ENCODE data around the gene CIAPIN1.
A peak's percentile ranks its signal among the peaks of the same experiment; 100 is the strongest.

Gene CIAPIN1

DNA sequence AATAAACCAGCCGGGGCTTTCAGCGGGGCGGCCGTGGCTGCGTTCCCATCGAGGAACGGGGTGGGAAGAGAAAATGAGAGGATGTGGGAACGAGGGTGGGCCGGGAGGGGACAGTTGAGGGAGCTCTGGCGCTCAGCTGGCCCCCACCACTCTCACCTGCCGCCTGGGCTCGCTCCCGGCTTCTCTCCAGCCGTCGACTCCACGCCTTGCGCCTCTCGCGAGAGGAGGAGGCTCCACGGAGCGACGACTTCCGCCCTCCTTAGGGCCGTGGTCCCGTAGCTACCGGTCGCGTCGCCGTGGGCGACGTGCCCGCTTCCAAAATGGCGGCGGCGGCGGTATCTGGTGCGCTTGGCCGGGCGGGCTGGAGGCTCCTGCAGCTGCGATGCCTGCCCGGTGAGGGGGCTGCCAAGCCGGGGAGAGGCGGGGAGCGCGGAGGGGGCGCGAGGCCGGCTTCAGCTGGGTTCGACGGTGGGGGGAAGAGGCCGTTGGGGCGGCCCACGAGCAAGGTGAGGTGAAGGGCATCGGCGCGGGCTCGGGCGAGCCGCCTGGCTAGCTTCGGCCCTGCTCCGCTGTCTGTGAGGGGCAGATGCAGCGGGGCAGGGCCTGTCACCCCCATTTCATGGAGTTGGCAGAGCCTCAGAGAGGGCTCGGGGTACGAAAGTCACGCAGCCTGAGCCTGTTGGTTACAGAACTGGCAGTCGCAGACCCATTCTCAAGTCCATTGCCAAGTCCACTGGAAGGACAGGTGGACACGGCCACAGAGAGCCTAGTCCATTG is at the start of gene CIAPIN1, which contains the start of gene COQ9:
Gene CIAPIN1, minus strand, starts transcription at position 200 of the 777 bp plus-strand sequence. CDS start 6,457 bp downstream, outside the sequence.
Gene COQ9, plus strand, starts transcription at position 294 of the 777 bp plus-strand sequence. Its CDS starts 27 bp downstream, at position 321.
- DNase-seq (ENCODE audit: low read depth) = peak; percentile 80
- TF ChIP-seq CTCF (IDR thresholded peaks at IDR 0.05; ENCODE audit: low read depth, low read length, missing control alignments) = no peak
- in situ Hi-C loops (cut with HindIII; ENCODE audit: low sequenced_read_pairs) = no loop called here
- peak within 1 kb of the TSS; percentile 76 for H3K4me3 ChIP-seq (ENCODE audit: low read depth, low read length)

DNA sequence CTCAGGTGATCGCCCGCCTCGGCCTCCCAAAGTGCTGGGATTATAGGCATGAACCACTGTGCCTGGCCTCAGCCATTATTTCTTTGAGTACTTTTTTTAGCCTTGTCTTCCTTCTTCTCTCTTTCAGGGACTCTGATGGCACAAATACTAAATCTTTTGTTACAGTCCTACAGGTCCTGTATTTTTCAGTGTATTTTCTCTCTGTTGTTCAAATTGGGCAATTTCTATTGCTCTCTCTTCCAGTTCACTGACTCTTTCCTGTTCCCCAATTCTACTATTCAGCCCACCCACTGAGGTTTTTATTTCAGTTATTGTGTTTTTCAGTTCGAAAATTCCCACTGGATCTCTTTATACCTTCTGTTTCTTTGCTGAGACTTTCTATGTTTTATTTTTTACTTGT is 46.6 kb upstream of the CIAPIN1 start:
- in situ Hi-C loops (cut with HindIII; ENCODE audit: low sequenced_read_pairs) = no loop called here
- no peak overlapping the region for H3K4me3 ChIP-seq (ENCODE audit: low read depth, low read length)
- DNase-seq (ENCODE audit: low read depth) = no peak
- no peak for TF ChIP-seq CTCF (IDR thresholded peaks at IDR 0.05; ENCODE audit: low read depth, low read length, missing control alignments)

DNA sequence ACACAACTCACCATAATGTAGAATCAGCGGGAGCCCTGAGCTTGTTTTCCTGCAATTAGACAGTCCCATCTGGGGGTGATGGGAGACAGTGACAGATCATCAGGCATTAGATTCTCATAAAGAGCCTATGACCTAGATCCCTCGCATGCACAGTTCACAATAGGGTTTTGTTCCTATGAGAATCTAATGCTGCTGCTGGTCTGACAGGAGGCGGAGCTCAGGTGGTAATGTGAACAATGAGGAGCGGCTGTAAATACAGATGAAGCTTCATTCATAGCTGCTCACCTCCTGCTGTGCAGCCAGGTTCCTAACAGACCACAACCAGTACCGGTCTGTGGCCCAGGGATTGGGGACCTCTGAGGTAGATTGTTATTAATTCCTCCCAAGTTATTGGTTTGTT is 42.0 kb upstream of the CIAPIN1 start:
- no peak for TF ChIP-seq CTCF (IDR thresholded peaks at IDR 0.05; ENCODE audit: low read depth, low read length, missing control alignments)
- no peak for DNase-seq (ENCODE audit: low read depth)
- in situ Hi-C loops (cut with HindIII; ENCODE audit: low sequenced_read_pairs) = loop anchor here (5.0 kb wide), 1 partner anchor 38 kb away; no protein-coding TSS in a partner anchor
- H3K4me3 ChIP-seq (ENCODE audit: low read depth, low read length) = no peak overlapping the region

GRCh38 chr16:57486858-57487834 is 40.0 kb upstream of the CIAPIN1 start:
- DNase-seq (ENCODE audit: low read depth) = no peak
- in situ Hi-C loops (cut with HindIII; ENCODE audit: low sequenced_read_pairs) = loop anchor here (5.0 kb wide), 1 partner anchor 40 kb away; no protein-coding TSS in a partner anchor

DNA sequence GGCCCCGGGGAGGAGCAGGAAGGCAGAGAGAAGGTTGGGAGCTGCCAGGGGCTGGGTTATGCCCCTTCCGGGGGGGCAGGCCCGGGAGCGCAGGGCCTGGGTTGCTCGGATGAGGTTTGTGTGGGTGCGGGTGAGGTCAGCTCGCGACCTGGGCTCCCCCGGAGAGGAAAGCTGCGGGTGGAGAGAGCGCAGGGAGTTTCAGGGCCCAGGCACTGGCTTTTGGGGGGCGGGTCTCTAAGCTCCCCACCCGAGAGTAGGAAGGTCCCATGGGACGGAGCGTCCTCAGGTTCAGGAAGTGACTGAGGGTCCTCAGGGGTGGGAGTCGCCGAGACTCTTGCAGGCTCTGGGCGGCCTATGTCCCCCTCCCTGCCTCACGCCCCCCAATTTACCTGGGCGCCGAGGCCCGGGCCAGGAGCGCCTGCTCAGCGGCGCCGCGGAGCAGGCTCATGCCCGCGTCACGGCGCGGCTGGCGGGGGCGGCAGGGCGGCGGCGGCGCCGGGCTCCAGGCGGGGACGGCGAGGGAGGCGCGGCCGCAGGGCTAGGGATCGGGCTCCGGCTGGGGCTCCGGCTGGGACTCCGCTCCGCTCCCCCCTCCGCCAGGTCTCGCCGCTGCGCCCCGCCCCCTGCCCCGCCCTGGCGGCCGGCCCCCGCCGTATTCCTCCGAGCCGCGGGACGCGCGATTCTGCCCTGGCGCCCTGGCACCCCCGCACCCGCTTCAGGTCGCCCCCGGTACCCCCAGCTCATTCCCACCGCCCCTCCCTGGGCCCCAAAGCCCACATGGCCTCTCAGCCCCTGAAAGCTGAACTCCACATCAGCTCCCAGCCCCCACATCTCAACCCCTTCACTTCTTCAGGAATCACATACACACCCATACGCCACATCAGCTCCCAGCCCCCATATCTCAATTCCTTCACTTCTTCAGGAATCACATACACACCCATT is 39.0 kb upstream of the CIAPIN1 start, which contains the start of gene DOK4:
Gene DOK4, minus strand, starts transcription at position 578 of the 942 bp plus-strand sequence. CDS start 6,986 bp downstream, outside the sequence.
- in situ Hi-C loops (cut with HindIII; ENCODE audit: low sequenced_read_pairs) = loop anchor here (5.0 kb wide), 1 partner anchor 41 kb away; no protein-coding TSS in a partner anchor
- TF ChIP-seq CTCF (IDR thresholded peaks at IDR 0.05; ENCODE audit: low read depth, low read length, missing control alignments) = no peak

More at GRCh38 chr16:57486858-57487834, 40.0 kb upstream of the CIAPIN1 start:
- no peak for TF ChIP-seq CTCF (IDR thresholded peaks at IDR 0.05; ENCODE audit: low read depth, low read length, missing control alignments)
- peak overlapping the region; percentile 26 for H3K4me3 ChIP-seq (ENCODE audit: low read depth, low read length)

More for the DNA sequence above, 39.0 kb upstream of the CIAPIN1 start, which contains the start of gene DOK4:
- no peak for DNase-seq (ENCODE audit: low read depth)
- H3K4me3 ChIP-seq (ENCODE audit: low read depth, low read length) = peak within 1 kb of the TSS; percentile 65

Data from astrocyte of the cerebellum (primary cell).